ENCODE results near the gene DUT.

Gene DUT

GRCh38 chr15:48365575-48365974 is 34.3 kb downstream of the DUT start:
- ATAC-seq (ENCODE audit: low read depth) (no peak), DNase-seq (ENCODE audit: low spot score) (no peak)
- H3K4me1 ChIP-seq (ENCODE audit: insufficient read depth, poor library complexity, severe bottlenecking), result no peaks in the 10 kb centered on the region
- no peaks in the 10 kb centered on the region for H3K27me3 ChIP-seq (ENCODE audit: insufficient read depth, poor library complexity, severe bottlenecking)
- no peaks in the 10 kb centered on the region for H3K36me3 ChIP-seq (ENCODE audit: low read depth)
- no peak overlapping the region for H3K4me3 ChIP-seq (ENCODE audit: severe bottlenecking)
- TF ChIP-seq CTCF (IDR thresholded peaks at IDR 0.05; ENCODE audit: poor library complexity, severe bottlenecking), result no peak
- H3K27ac ChIP-seq (ENCODE audit: poor library complexity, severe bottlenecking), result no peak overlapping the region
- H3K9me3 ChIP-seq (ENCODE audit: severe bottlenecking), result no peaks in the 10 kb centered on the region

GRCh38 chr15:48366584-48367312 is 35.5 kb downstream of the DUT start:
- H3K4me1 ChIP-seq (ENCODE audit: insufficient read depth, poor library complexity, severe bottlenecking), result no peaks in the 10 kb centered on the region
- H3K4me3 ChIP-seq (ENCODE audit: severe bottlenecking), result no peak overlapping the region
- H3K27ac ChIP-seq (ENCODE audit: poor library complexity, severe bottlenecking), result no peak overlapping the region
- DNase-seq (ENCODE audit: low spot score) (no peak), ATAC-seq (ENCODE audit: low read depth) (no peak)
- TF ChIP-seq CTCF (IDR thresholded peaks at IDR 0.05; ENCODE audit: poor library complexity, severe bottlenecking), result no peak
- H3K9me3 ChIP-seq (ENCODE audit: severe bottlenecking), result no peaks in the 10 kb centered on the region
- H3K36me3 ChIP-seq (ENCODE audit: low read depth), result no peaks in the 10 kb centered on the region
- H3K27me3 ChIP-seq (ENCODE audit: insufficient read depth, poor library complexity, severe bottlenecking), result no peaks in the 10 kb centered on the region

GRCh38 chr15:48367483-48367882 is 36.3 kb downstream of the DUT start:
- no peaks in the 10 kb centered on the region for H3K9me3 ChIP-seq (ENCODE audit: severe bottlenecking)
- ATAC-seq (ENCODE audit: low read depth) (no peak), DNase-seq (ENCODE audit: low spot score) (no peak)
- no peaks in the 10 kb centered on the region for H3K27me3 ChIP-seq (ENCODE audit: insufficient read depth, poor library complexity, severe bottlenecking)
- H3K4me1 ChIP-seq (ENCODE audit: insufficient read depth, poor library complexity, severe bottlenecking), result no peaks in the 10 kb centered on the region
- H3K4me3 ChIP-seq (ENCODE audit: severe bottlenecking), result no peak overlapping the region
- H3K27ac ChIP-seq (ENCODE audit: poor library complexity, severe bottlenecking), result no peak overlapping the region
- no peaks in the 10 kb centered on the region for H3K36me3 ChIP-seq (ENCODE audit: low read depth)
- no peak for TF ChIP-seq CTCF (IDR thresholded peaks at IDR 0.05; ENCODE audit: poor library complexity, severe bottlenecking)

GRCh38 chr15:48370460-48370859 is 39.2 kb downstream of the DUT start:
- peak; percentile 60 for ATAC-seq (ENCODE audit: low read depth)
- no peaks in the 10 kb centered on the region for H3K27me3 ChIP-seq (ENCODE audit: insufficient read depth, poor library complexity, severe bottlenecking)
- H3K36me3 ChIP-seq (ENCODE audit: low read depth), result no peaks in the 10 kb centered on the region
- H3K4me3 ChIP-seq (ENCODE audit: severe bottlenecking), result no peak overlapping the region
- H3K9me3 ChIP-seq (ENCODE audit: severe bottlenecking), result no peaks in the 10 kb centered on the region
- peaks cover 5% of the 10 kb centered on the region for H3K4me1 ChIP-seq (ENCODE audit: insufficient read depth, poor library complexity, severe bottlenecking)
- H3K27ac ChIP-seq (ENCODE audit: poor library complexity, severe bottlenecking), result no peak overlapping the region
- no peak for DNase-seq (ENCODE audit: low spot score)
- TF ChIP-seq CTCF (IDR thresholded peaks at IDR 0.05; ENCODE audit: poor library complexity, severe bottlenecking), result no peak

- TF ChIP-seq CTCF (IDR thresholded peaks at IDR 0.05; ENCODE audit: poor library complexity, severe bottlenecking), result no peak
- H3K4me3 ChIP-seq (ENCODE audit: severe bottlenecking), result no peak overlapping the region
These were observed 40.3 kb downstream of the DUT start for GRCh38 chr15:48371550-48371949.

More at GRCh38 chr15:48371550-48371949, 40.3 kb downstream of the DUT start:
- H3K9me3 ChIP-seq (ENCODE audit: severe bottlenecking), result no peaks in the 10 kb centered on the region
- peaks cover 5% of the 10 kb centered on the region for H3K4me1 ChIP-seq (ENCODE audit: insufficient read depth, poor library complexity, severe bottlenecking)
- no peak overlapping the region for H3K27ac ChIP-seq (ENCODE audit: poor library complexity, severe bottlenecking)
- ATAC-seq (ENCODE audit: low read depth) (no peak), DNase-seq (ENCODE audit: low spot score) (no peak)
- H3K36me3 ChIP-seq (ENCODE audit: low read depth), result no peaks in the 10 kb centered on the region
- H3K27me3 ChIP-seq (ENCODE audit: insufficient read depth, poor library complexity, severe bottlenecking), result no peaks in the 10 kb centered on the region
